ENCODE results near the gene ATG5.
A peak's percentile ranks its signal among the peaks of the same experiment; 100 is the strongest.
"Not testable (repeated sequence)": the region's sequence is repeated elsewhere in the genome, so short reads cannot be mapped to it uniquely, and the experiment has no call there.

The ATG5 gene

DNA sequence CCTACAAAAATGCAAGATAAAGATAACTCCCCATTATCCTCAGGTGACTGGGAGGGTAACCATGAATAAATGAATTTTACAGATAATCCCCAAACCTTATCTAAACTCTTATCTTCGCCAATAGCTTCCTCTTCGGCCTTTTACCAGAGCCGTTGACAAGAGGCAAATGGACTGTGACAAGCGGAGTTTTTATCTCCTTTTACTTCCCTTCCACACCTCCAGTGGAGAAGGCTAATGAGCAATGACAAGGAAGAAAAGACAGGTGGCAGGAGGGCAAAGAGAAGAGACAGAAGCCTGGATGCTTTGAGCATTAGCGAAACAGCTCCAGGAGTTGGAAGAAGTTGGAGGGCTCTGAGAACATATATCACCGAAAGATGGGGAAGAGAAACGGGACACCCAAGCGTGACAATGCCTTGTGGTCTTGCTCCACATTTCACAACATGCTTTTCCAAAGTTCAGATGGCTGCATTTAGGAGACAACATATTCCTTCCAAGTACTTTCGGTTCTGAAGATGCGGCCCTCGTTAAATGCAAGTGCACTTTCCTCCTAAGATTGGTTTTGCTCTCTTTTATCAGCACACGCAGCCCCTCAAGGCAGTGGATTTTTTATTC lies 170.2 kb downstream of the ATG5 start:
- no peak for DNase-seq (ENCODE audit: low read depth)
- TF ChIP-seq CTCF (conservative IDR thresholded peaks at IDR 0.05; ENCODE audit: control insufficient read depth, insufficient read depth, low read depth, low read length): no peak
- H3K4me3 ChIP-seq (ENCODE audit: control insufficient read depth, low read depth, low read length): no peak overlapping the region

GRCh38 chr6:106154326-106154725 lies 171.2 kb downstream of the ATG5 start:
- TF ChIP-seq CTCF (conservative IDR thresholded peaks at IDR 0.05; ENCODE audit: control insufficient read depth, insufficient read depth, low read depth, low read length): no peak
- no peak for DNase-seq (ENCODE audit: low read depth)
- no peak overlapping the region for H3K4me3 ChIP-seq (ENCODE audit: control insufficient read depth, low read depth, low read length)

DNA sequence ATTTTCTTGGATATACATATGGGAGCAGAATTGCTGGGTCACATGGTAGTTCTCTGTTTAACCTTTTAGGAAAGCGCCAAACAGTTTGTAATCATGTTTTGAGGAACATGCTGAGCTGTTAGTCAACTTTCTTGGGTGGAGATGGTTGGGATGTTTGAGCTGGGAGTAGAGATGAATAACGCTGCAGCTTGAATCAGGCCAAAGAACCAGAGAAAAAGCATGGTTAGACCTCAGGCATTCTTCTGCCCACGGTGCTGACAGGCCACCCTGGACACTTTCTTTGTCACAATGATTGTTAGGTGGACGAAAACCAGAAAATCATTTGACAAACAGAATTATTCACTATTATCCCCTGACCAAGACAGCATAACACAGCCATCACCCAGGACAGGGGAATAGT lies 172.6 kb downstream of the ATG5 start:
- no peak overlapping the region for H3K4me3 ChIP-seq (ENCODE audit: control insufficient read depth, low read depth, low read length)
- no peak for TF ChIP-seq CTCF (conservative IDR thresholded peaks at IDR 0.05; ENCODE audit: control insufficient read depth, insufficient read depth, low read depth, low read length)
- DNase-seq (ENCODE audit: low read depth): no peak

GRCh38 chr6:106152476-106152875 lies 173.1 kb downstream of the ATG5 start:
- H3K4me3 ChIP-seq (ENCODE audit: control insufficient read depth, low read depth, low read length); DNase-seq (ENCODE audit: low read depth): not testable (repeated sequence)

- DNase-seq (ENCODE audit: low read depth): no peak
- no peak for TF ChIP-seq CTCF (conservative IDR thresholded peaks at IDR 0.05; ENCODE audit: control insufficient read depth, insufficient read depth, low read depth, low read length)
Observed at GRCh38 chr6:106149472-106150069, 176.0 kb downstream of the ATG5 start.

DNA sequence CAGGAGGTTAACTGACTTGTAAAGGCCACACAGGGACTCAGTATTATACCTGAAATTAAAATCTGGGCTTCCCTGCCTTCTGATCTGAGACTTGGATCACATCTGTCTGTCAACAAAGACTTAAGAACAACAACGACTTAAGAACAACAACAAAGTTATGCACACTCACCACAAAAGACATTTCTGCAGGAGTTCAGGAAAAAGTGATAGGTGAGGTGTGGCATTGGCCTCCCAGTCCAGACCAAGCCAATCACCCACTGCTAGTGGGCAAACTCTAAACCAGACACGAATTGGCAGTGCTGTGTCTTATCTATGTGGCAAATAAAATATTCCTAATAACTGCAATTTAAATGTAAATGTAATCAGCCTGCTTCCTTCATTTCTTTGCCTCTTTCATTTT lies 178.1 kb downstream of the ATG5 start:
- DNase-seq (ENCODE audit: low read depth): no peak
- no peak overlapping the region for H3K4me3 ChIP-seq (ENCODE audit: control insufficient read depth, low read depth, low read length)
- TF ChIP-seq CTCF (conservative IDR thresholded peaks at IDR 0.05; ENCODE audit: control insufficient read depth, insufficient read depth, low read depth, low read length): no peak

More at GRCh38 chr6:106149472-106150069, 176.0 kb downstream of the ATG5 start:
- H3K4me3 ChIP-seq (ENCODE audit: control insufficient read depth, low read depth, low read length): no peak overlapping the region

- TF ChIP-seq CTCF (conservative IDR thresholded peaks at IDR 0.05; ENCODE audit: control insufficient read depth, insufficient read depth, low read depth, low read length): no peak
- H3K4me3 ChIP-seq (ENCODE audit: control insufficient read depth, low read depth, low read length): no peak overlapping the region
- peak; percentile 49 for DNase-seq (ENCODE audit: low read depth)
Observed at GRCh38 chr6:106146852-106147351, 178.7 kb downstream of the ATG5 start.

Data from fibroblast of mammary gland (primary cell).